ENCODE measurements around the gene EPC2. TPM values are rescaled to one million over a fixed set of nuclear protein-coding genes. Genes with fewer than 3 reads are reported as not detected.
A peak's percentile ranks its signal among the peaks of the same experiment; 100 is the strongest.

The EPC2 gene
- polyA plus RNA-seq, 1 experiment, result 24.7 TPM

- Histone ChIP-seq H3K27ac (ENCODE audit: low read depth, low read length) (no peak overlapping the region), H3K4me3 (ENCODE audit: low read depth, low read length) (no peak overlapping the region), H3K27me3 (ENCODE audit: control insufficient read depth, insufficient read depth, low read length) (peaks cover 5% of the 10 kb centered on the region), H3K9me3 (ENCODE audit: control insufficient read depth, insufficient read depth, low read length) (no peaks in the 10 kb centered on the region)
- DNase-seq (ENCODE audit: low read depth, low spot score), result peak; percentile 18
- no peak for TF ChIP-seq CTCF (IDR thresholded peaks at IDR 0.05; ENCODE audit: low read depth, low read length)
- ChIA-PET CTCF (interaction anchor here (0.6 to 1.0 kb wide), 2 partner anchors 139 to 172 kb away, joined by 3 to 4 read pairs; no protein-coding TSS in a partner anchor), POLR2A (no interaction called here)
Measured at GRCh38 chr2:148814143-148814859, 169.8 kb downstream of the EPC2 start.

- H3K9me3 ChIP-seq (ENCODE audit: control insufficient read depth, insufficient read depth, low read length), result no peaks in the 10 kb centered on the region
- no peak overlapping the region for H3K27ac ChIP-seq (ENCODE audit: low read depth, low read length)
- ChIA-PET POLR2A (no interaction called here), CTCF (interaction anchor here (0.7 to 1.0 kb wide), 2 partner anchors 62 to 172 kb away, joined by 3 to 8 read pairs; no protein-coding TSS in a partner anchor)
- no peak for DNase-seq (ENCODE audit: low read depth, low spot score)
- peaks cover 5% of the 10 kb centered on the region for H3K27me3 ChIP-seq (ENCODE audit: control insufficient read depth, insufficient read depth, low read length)
- H3K4me3 ChIP-seq (ENCODE audit: low read depth, low read length), result no peak overlapping the region
- no peak for TF ChIP-seq CTCF (IDR thresholded peaks at IDR 0.05; ENCODE audit: low read depth, low read length)
Measured at GRCh38 chr2:148814860-148815419, 170.4 kb downstream of the EPC2 start.

- no peak for DNase-seq (ENCODE audit: low read depth, low spot score)
- CTCF ChIA-PET, result no interaction called here
- POLR2A ChIA-PET, result no interaction called here
- Histone ChIP-seq H3K4me3 (ENCODE audit: low read depth, low read length) (no peak overlapping the region), H3K27ac (ENCODE audit: low read depth, low read length) (no peak overlapping the region), H3K27me3 (ENCODE audit: control insufficient read depth, insufficient read depth, low read length) (peaks cover 3% of the 10 kb centered on the region), H3K9me3 (ENCODE audit: control insufficient read depth, insufficient read depth, low read length) (no peaks in the 10 kb centered on the region)
- no peak for TF ChIP-seq CTCF (IDR thresholded peaks at IDR 0.05; ENCODE audit: low read depth, low read length)
Measured at GRCh38 chr2:148816176-148816575, 171.6 kb downstream of the EPC2 start.

GRCh38 chr2:148817210-148817708 is 172.7 kb downstream of the EPC2 start:
- no peaks in the 10 kb centered on the region for H3K9me3 ChIP-seq (ENCODE audit: control insufficient read depth, insufficient read depth, low read length)
- ChIA-PET CTCF (interaction anchor here (0.6 to 1.4 kb wide), 3 partner anchors 37 to 201 kb away, joined by 3 to 4 read pairs (median 3); no protein-coding TSS in a partner anchor), POLR2A (no interaction called here)
- peaks cover 3% of the 10 kb centered on the region for H3K27me3 ChIP-seq (ENCODE audit: control insufficient read depth, insufficient read depth, low read length)
- H3K4me3 ChIP-seq (ENCODE audit: low read depth, low read length), result peak overlapping the region; percentile 25; the same call in 1 of the 2 replicates
- TF ChIP-seq CTCF (IDR thresholded peaks at IDR 0.05; ENCODE audit: low read depth, low read length), result no peak
- no peak overlapping the region for H3K27ac ChIP-seq (ENCODE audit: low read depth, low read length)
- no peak for DNase-seq (ENCODE audit: low read depth, low spot score)

GRCh38 chr2:148819019-148819585 is 174.6 kb downstream of the EPC2 start:
- Histone ChIP-seq H3K9me3 (ENCODE audit: control insufficient read depth, insufficient read depth, low read length) (no peaks in the 10 kb centered on the region), H3K27ac (ENCODE audit: low read depth, low read length) (no peak overlapping the region), H3K27me3 (ENCODE audit: control insufficient read depth, insufficient read depth, low read length) (peaks cover 3% of the 10 kb centered on the region), H3K4me3 (ENCODE audit: low read depth, low read length) (no peak overlapping the region)
- DNase-seq (ENCODE audit: low read depth, low spot score), result no peak
- POLR2A ChIA-PET, result no interaction called here
- no peak for TF ChIP-seq CTCF (IDR thresholded peaks at IDR 0.05; ENCODE audit: low read depth, low read length)
- CTCF ChIA-PET, result no interaction called here

Data from AG04450 (cell line).